ENCODE results near the gene CYS1. TPM values are rescaled to one million over a fixed set of nuclear protein-coding genes. Genes with fewer than 3 reads are reported as not detected.
A peak's percentile ranks its signal among the peaks of the same experiment; 100 is the strongest.

The CYS1 gene
- total RNA-seq, 1 experiment from 2014 or later = 1.2 TPM

- H3K27ac Mint-ChIP-seq = no peak overlapping the region
- ATAC-seq = peak; percentile 63
- ChIA-PET POLR2A (interaction anchor here (1.1 kb wide), 2 partner anchors 13 to 413 kb away, joined by 3 to 5 read pairs; partner anchors contain the start of gene YWHAQ), CTCF (interaction anchor here (0.8 to 2.2 kb wide), 5 partner anchors 35 to 365 kb away, joined by 3 to 16 read pairs (median 6); no protein-coding TSS in a partner anchor)
- DNase-seq (ENCODE audit: low spot score) = peak; percentile 95
- no peaks in the 10 kb centered on the region for H3K9me3 Mint-ChIP-seq
- H3K4me3 Mint-ChIP-seq = peak overlapping the region; percentile 49
- H3K27me3 Mint-ChIP-seq (ENCODE audit: low read depth) = peaks cover 38% of the 10 kb centered on the region
- H3K4me1 Mint-ChIP-seq = peaks cover 10% of the 10 kb centered on the region
- H3K36me3 Mint-ChIP-seq = peaks cover 17% of the 10 kb centered on the region
- peak; percentile 95 for TF ChIP-seq SP1 (CRISPR knock-in tag; conservative IDR thresholded peaks at IDR 0.05)
- TF ChIP-seq SMAD4 (CRISPR knock-in tag; IDR thresholded peaks at IDR 0.05) = no peak
- TF ChIP-seq ZNF121 (CRISPR knock-in tag; IDR thresholded peaks at IDR 0.05) = no peak
- peak; percentile 83; the same call in 1 of the 2 replicates for TF ChIP-seq RELA (CRISPR knock-in tag; IDR thresholded peaks at IDR 0.05; ENCODE audit: borderline replicate concordance)
- TF ChIP-seq PREB (CRISPR knock-in tag; IDR thresholded peaks at IDR 0.05; ENCODE audit: borderline replicate concordance) = peak; percentile 90
- TF ChIP-seq, protein P1, sequence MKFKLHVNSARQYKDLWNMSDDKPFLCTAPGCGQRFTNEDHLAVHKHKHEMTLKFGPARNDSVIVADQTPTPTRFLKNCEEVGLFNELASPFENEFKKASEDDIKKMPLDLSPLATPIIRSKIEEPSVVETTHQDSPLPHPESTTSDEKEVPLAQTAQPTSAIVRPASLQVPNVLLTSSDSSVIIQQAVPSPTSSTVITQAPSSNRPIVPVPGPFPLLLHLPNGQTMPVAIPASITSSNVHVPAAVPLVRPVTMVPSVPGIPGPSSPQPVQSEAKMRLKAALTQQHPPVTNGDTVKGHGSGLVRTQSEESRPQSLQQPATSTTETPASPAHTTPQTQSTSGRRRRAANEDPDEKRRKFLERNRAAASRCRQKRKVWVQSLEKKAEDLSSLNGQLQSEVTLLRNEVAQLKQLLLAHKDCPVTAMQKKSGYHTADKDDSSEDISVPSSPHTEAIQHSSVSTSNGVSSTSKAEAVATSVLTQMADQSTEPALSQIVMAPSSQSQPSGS (CRISPR knock-in tag; IDR thresholded peaks at IDR 0.05; ENCODE audit: borderline replicate concordance, low read depth) = peak; percentile 79; the same call in 1 of the 2 replicates
- TF ChIP-seq TP53 (CRISPR knock-in tag; IDR thresholded peaks at IDR 0.05) = peak; percentile 93
- peak; percentile 90 for TF ChIP-seq FOXP1 (CRISPR knock-in tag; IDR thresholded peaks at IDR 0.05; ENCODE audit: borderline replicate concordance)
- TF ChIP-seq TEAD1 (CRISPR knock-in tag; IDR thresholded peaks at IDR 0.05) = peak; percentile 90
- TF ChIP-seq, protein P2, sequence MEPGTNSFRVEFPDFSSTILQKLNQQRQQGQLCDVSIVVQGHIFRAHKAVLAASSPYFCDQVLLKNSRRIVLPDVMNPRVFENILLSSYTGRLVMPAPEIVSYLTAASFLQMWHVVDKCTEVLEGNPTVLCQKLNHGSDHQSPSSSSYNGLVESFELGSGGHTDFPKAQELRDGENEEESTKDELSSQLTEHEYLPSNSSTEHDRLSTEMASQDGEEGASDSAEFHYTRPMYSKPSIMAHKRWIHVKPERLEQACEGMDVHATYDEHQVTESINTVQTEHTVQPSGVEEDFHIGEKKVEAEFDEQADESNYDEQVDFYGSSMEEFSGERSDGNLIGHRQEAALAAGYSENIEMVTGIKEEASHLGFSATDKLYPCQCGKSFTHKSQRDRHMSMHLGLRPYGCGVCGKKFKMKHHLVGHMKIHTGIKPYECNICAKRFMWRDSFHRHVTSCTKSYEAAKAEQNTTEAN (CRISPR knock-in tag; IDR thresholded peaks at IDR 0.05) = peak; percentile 55; the same call in 1 of the 2 replicates
- TF ChIP-seq, protein P3, sequence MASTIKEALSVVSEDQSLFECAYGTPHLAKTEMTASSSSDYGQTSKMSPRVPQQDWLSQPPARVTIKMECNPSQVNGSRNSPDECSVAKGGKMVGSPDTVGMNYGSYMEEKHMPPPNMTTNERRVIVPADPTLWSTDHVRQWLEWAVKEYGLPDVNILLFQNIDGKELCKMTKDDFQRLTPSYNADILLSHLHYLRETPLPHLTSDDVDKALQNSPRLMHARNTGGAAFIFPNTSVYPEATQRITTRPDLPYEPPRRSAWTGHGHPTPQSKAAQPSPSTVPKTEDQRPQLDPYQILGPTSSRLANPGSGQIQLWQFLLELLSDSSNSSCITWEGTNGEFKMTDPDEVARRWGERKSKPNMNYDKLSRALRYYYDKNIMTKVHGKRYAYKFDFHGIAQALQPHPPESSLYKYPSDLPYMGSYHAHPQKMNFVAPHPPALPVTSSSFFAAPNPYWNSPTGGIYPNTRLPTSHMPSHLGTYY (CRISPR knock-in tag; IDR thresholded peaks at IDR 0.05) = no peak
- peak; percentile 98 for TF ChIP-seq E2F5 (CRISPR knock-in tag; IDR thresholded peaks at IDR 0.05)
- peak; percentile 71; the same call in 1 of the 2 replicates for TF ChIP-seq ETV6 (CRISPR knock-in tag; IDR thresholded peaks at IDR 0.05)
- no peak for TF ChIP-seq ATF1 (CRISPR knock-in tag; IDR thresholded peaks at IDR 0.05)
- peak; percentile 94 for TF ChIP-seq MAX (CRISPR knock-in tag; IDR thresholded peaks at IDR 0.05)
- TF ChIP-seq FOXK1 (CRISPR knock-in tag; IDR thresholded peaks at IDR 0.05) = peak; percentile 74
- TF ChIP-seq NFE2L1 (CRISPR knock-in tag; IDR thresholded peaks at IDR 0.05) = peak; percentile 93; the same call in 1 of the 2 replicates
- TF ChIP-seq, protein P4, sequence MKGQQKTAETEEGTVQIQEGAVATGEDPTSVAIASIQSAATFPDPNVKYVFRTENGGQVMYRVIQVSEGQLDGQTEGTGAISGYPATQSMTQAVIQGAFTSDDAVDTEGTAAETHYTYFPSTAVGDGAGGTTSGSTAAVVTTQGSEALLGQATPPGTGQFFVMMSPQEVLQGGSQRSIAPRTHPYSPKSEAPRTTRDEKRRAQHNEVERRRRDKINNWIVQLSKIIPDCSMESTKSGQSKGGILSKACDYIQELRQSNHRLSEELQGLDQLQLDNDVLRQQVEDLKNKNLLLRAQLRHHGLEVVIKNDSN (CRISPR knock-in tag; IDR thresholded peaks at IDR 0.05) = peak; percentile 59; the same call in 1 of the 2 replicates
- TF ChIP-seq JAZF1 (CRISPR knock-in tag; IDR thresholded peaks at IDR 0.05) = no peak
- no peak for TF ChIP-seq CTCF (IDR thresholded peaks at IDR 0.05)
- TF ChIP-seq ZNF232 (CRISPR knock-in tag; IDR thresholded peaks at IDR 0.05) = peak; percentile 84; the same call in 1 of the 2 replicates
- TF ChIP-seq ZNF138 (CRISPR knock-in tag; conservative IDR thresholded peaks at IDR 0.05) = 0 out of 2 replicates have a peak, but pooled peaks have one; percentile 75
- no peak for TF ChIP-seq AFF4 (CRISPR knock-in tag; IDR thresholded peaks at IDR 0.05; ENCODE audit: borderline replicate concordance)
Measured at GRCh38 chr2:10043906-10044601, 36.2 kb downstream of the CYS1 start.
